HG03108 (cell line): Measurements from ENCODE around the gene SAP30BP.

Experiments
- ATAC-seq: cut with Tn5 transposase; IDR thresholded peaks from one replicate; pipeline ENCODE4 v1.9.1; 2021; ENCODE audit warnings: moderate library complexity; ENCODE audit not compliant: unreplicated experiment

Gene SAP30BP

DNA sequence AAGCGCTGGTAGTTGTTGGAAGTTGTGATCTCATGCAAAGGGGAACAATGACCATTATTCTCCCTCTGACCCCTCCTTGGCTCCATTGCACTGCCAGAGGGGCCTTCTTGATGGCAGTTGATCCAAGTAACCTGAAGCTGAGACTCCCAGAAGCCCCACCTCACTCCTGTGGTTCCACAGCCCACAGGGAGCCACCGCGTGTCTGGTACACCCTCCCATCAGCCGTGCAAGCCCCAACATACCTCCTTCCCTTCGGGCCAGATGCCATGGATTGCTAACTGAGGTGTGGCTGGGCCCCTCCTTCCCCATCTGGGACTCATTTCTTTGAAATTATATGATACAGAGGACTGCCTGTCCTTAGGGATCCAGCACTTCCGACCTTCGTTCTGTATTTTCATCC is 17.8 kb downstream of the SAP30BP start:
- no peak for ATAC-seq

DNA sequence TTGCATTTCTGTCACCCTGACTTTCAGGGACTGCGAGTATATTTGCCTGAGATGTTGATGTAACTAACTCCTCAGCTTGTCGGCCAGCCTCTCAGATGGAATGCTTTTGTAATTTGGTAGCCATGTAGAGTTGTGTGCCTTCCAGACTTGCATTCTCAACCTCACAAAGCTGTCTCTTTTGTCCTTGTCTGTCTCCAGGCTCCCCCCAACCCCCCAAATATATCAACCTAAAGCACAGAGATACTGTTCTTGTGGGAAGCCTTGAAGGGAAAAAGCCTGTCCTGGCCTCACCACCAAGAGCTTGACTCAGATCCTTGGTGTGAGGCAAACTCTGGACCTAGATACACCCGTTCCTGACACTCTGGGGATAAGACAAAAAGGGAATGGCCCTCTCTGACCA is 18.4 kb downstream of the SAP30BP start:
- ATAC-seq: no peak

DNA sequence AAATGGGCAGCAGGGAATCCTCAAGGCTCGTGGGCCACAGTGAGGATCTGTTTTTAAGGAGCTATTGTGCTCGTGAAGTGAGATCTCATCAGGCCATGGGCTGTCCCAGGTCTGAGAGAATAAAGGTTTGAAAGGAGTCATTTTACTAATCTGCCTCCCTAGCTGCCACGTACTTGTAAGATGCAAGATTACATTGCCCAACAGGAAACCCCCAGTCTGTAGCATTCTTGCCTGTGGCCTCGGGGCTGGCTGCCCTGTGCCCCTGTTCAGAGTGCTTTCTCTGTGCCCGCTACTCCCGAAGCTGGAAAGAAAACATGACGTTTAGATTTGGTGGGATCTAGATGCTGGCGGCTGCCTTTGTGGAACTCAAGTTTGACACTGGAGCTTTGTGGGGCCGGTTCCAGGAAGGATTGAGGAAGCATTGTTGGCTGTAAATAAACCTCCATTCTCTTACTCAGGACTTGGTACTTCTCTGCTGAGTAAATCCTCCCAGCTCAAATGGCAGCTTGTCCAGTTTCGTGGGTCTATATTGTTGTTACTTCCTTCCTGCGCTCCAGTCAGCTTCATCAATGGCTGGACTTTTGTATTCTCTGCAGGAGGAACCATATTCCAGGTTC is 21.2 kb downstream of the SAP30BP start:
- no peak for ATAC-seq

DNA sequence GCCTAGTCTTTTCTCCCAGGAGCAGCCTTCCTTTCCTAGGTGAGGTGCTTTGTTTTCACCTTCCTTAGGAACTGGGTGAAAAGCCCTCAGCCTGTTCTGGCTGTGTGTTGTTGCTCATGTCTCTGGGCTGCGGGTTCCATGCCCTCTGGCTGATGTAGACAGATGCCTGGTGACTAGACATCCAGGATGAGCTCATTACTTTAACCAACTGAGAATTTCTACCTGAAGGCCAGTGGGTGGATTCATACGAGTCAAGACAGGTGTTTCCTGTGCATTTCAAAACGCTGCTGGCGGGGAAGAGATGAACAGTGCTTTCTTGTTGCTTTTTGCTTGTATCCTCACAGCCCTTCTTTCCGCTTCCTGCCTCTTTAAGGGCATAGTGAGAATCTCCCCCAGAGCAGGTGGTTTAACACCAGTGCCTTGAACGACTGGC is 22.3 kb downstream of the SAP30BP start:
- ATAC-seq: peak; percentile 49

DNA sequence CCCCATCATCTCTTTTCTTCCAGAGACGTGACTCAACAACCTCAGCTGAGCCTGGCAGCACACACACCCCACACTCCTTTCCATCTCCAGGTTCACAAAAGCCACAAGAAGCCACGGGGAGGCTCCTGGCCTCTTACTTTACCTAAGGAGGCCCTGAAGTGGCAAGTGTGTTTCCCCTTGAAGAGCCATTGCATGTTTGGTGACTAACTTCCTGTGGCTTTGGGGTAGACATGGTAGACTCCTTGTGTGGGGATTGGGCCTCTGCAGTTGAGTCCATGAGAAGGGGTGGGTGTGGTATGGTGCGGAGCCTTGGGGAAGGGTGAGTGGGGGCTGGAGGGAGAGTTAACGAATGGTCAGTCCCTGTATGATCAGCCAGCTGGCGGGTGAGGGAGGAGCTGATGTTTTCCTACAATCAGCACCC is 24.2 kb downstream of the SAP30BP start:
- no peak for ATAC-seq

DNA sequence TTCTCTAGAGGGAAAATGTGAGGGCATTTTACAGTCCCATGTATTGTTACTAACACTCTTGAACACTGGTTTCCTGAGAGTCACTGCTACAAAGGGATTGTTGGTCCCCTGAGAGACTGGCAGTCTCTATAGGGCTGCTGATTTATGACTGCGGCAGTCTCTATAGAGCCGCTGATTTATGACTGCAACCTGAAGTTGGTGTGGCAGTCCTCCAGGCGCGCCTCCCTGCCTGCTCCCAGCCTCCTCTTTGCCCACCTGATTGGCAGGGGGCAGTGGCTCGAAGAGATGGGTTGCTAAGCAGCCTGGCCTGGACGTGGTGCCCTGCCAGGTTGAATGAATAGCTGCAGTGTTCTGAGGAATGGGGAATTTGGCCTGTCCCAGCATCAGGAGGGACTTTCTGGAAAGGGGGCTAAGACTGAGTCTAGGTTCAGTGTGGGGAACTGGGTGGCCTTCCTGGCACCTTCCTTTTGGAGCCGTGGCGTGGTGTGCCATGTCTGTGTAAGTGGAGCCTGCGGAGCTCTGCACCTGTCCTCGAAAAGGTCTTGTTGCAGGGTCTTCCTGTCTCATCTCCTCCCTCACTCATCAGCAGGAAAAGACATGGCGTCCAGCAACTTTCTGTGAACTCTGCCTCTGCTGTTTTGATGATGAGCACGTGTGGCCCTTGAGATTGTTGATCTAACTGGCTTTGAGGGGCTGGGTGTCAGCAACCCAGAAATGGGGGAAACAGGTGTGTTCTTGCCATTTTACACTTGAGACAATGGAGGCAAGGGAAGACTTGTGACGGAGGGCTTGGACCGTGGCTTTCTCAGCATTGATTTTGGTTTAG is 24.9 kb downstream of the SAP30BP start:
- ATAC-seq: no peak

DNA sequence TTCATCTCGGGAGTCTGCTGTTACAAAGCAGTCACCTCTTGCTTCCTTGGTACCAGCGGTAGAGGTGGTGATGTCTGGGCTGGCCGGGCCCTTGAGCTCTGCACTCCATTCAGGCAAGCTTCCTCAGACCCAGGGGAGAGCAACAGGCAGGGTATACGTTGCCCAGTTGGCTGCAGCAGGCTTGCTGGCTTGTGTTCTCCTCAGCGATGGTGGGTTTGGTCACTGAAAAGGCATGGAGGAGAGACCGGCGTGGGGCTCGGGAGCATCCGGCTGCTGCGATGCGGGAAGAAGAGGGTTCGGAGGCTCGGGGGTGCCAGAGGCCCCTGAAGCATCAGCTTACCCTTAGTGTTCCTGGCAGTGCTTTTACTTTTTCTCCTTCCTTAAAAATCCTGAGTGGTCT is 25.8 kb downstream of the SAP30BP start:
- ATAC-seq: no peak

DNA sequence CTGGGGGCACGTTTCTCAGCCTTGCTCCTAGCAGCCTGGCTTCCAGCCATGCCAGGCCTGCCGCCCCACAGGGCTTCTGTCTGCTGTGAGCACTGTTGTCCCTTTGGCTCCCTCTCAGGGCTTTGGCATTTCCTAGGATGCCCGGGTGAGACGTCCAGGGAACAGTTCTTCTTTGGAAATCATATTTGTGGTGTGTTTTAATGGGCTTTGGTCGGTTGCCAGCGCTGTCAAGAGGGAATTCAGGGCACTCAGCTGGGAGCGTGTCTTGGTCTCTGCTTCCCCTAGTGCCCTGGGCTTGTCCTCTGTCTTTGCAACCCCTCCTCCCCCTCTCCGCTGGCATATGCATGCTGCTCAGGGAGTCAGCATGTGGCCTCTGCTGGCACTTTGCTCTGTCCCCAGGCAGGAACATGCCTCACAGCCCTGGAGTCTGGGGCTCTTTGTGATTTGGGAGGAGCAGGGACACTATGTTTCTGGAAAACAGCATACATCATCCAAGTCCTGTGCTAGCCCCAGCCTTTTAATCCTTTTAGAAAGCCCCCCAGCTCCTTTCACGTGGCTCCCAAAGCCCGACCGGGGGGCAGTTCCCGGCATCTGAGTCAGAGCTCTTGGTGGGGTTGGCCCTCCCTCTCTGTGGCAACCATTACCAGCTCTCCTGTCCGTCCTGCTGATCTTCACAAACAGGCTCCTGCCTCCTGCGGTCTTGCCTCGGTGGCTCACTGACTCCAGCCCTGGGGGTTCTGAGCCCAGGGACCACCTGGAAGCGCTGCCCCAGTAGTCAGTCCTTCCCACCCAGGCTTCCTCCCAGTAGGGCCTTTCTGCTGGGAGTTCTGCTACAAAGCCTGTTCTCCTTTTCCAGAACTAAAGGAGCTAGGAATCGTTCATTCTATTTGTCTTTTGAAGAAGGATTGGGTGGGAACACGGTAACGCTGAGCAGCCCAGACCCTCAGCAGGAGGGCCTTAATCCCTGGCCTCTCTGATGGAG is 26.7 kb downstream of the SAP30BP start:
- ATAC-seq: no peak

DNA sequence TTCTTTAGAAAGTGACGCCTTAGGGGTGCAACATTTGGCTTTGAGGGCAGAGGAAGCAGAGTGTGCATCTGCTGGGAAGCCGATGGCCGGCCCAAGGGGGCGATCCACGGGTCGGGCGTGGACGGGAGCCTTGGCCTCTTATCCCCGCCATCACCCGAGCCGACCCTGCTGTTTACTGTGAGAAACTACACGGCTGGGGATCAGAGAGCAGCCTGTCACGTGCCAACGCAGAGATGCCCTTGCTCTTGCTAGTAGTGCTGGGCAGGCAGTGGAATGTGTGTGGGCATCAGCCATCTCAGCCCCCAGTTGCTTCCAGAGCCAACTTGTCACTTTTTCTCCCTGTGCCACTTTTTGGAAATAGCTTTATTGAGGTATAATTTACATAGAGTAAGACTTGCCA is 27.4 kb downstream of the SAP30BP start:
- no peak for ATAC-seq

DNA sequence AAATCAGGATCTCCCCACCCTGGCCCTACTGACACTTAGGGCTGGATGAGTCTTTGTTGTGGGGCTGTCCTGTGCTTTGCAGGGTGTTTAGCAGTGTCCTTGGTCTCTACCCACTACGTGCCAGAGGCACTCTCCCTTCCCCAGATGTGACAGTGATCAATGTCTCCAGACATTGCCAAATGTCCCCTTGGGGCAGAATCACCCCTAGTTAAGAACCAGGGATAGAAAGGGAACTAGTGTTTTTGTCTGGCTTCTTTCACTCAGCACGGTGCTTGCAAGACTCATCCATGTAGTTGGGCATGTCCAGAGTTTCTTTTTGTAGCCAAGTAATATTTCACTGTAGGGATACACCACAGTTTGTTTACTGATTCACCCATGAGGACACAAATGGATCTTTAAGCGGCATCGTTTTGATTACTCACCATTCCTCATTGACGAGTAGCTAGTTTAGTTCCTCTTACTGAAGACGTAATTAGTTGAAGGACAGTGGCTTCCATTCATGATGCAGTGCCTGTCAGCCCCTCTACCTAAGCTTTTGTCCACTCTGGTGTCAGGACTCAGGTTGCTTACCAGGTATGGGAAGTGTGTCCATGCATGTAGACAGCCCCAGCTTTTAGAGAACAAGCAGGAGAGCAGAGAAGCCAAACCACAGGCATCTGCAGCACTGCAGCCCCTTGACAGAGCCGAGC is 28.1 kb downstream of the SAP30BP start:
- no peak for ATAC-seq

DNA sequence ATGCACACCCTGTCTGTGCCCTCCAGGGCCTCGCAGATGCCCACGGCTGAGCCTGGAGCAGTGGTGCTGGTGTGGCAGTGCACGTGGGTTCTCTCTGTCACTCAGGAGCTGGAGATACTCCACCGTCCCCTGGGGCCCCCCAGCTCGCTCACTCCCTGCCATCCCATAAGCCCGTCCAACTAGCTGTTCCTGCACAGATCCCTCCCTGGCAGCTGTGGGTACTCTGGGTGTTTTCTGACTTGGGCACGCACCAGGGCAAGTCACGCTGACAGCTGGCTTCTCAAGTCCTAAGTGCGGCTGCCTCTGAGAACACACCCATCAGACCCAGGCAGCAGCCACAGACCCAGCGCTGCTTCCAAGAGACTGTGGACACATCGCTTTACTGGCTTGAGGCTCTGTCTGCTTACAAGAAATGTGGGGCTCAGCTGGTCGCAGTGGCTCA is 28.7 kb downstream of the SAP30BP start:
- ATAC-seq: no peak

DNA sequence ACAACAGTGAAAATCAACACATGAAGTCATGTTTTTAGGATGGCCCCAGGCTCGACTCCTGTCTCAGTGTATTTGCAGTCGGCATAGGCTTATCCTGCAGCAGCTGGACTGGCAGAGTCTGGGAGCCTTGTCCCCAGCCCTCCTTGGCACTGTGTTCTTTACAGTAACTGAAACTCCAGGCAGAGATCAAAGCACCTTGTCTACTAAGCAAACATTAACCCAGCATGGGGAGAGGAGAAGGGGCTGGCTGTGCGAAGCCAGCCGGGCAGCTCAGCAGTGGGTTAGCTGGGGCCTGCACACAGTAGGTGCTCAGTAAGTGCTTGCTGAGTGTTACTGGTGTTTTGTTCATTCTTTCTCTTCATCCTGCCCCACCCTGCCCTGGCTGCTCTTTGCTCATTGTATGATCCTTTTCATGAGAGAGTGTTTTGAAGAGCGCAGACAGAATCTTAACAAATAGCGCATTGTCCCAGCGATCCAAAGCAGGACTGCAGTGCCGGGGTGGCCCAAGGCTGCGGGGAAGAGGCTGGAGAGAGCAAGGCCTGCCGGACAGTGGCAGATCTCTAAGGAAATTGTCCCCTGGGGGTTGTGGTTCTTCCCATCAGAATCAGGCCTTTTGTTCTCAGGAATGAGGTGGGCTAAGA is 30.6 kb downstream of the SAP30BP start:
- no peak for ATAC-seq

DNA sequence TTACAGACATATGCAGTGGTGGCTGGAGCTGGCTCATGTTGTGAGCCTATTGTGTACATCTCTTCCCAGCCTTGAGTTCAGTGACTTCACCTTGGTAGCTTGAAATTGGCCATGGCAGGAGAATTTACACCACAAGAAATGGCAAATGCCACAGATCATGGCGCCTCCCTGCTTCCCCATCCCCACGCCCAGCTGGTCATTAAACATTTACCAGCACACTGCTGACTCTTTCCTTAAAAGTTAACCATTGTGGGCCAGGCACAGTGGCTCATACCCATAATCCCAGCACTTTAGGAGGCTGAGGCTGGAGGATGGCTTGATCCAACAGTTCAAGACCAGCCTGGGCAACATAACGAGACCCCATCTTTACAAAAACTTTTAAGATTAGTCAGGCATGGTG is 31.5 kb downstream of the SAP30BP start:
- no peak for ATAC-seq

DNA sequence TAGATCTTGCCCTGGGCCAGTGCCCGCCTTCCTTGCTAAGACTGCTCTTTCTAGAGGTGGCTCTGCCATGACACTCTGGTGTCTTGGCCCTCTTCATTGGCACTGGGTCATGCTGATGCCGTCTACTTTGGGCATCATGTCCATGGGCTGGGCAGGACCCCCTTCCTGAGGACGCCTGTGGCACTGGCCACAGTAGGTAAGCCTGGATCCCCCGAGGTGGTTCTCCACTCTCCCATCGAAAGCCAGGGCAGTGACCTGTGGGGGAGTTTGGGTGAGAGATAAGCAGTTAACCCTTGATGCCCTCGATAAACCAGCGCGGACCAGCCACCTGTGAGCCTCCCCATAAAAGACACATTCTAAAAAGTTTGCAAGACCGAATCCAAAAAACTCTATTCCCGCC is 34.1 kb downstream of the SAP30BP start:
- no peak for ATAC-seq

DNA sequence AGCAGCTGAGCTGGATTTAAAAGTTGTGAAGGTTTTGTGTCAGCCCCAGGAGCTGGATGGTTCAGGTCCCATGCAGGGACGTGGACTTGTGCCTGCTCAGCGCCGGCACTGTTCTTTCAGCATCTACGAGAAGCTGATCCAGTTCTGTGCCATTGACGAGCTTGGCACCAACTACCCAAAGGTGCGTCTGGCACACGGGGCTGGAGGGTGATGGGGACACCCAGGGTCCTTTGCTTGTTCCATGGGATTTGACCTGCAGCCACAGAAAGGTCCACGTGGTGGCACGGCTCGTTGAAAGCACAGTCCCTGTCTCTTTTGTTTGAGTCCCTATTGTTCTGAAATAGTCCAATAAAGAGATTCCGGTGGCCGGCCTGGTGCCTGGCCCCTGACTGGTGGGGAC is 36.1 kb downstream of the SAP30BP start:
- no peak for ATAC-seq

DNA sequence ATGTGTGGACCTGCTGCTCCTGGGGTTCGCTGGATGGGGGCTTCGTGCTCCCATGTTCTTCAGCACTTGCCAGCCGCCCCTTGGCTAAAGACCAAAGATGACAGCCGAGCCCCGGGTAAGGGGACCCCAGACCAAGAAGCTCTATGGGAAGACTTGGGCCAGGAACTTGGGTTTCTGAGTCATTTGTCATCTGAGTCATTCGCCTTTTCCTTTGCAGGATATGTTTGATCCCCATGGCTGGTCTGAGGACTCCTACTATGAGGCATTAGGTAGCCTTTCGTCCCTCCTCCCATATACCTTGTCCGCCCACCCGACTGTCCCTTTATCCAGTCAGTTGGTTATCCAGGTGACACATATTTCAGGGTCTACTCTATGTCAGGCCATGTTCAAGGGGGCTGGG is 36.5 kb downstream of the SAP30BP start:
- ATAC-seq: no peak

DNA sequence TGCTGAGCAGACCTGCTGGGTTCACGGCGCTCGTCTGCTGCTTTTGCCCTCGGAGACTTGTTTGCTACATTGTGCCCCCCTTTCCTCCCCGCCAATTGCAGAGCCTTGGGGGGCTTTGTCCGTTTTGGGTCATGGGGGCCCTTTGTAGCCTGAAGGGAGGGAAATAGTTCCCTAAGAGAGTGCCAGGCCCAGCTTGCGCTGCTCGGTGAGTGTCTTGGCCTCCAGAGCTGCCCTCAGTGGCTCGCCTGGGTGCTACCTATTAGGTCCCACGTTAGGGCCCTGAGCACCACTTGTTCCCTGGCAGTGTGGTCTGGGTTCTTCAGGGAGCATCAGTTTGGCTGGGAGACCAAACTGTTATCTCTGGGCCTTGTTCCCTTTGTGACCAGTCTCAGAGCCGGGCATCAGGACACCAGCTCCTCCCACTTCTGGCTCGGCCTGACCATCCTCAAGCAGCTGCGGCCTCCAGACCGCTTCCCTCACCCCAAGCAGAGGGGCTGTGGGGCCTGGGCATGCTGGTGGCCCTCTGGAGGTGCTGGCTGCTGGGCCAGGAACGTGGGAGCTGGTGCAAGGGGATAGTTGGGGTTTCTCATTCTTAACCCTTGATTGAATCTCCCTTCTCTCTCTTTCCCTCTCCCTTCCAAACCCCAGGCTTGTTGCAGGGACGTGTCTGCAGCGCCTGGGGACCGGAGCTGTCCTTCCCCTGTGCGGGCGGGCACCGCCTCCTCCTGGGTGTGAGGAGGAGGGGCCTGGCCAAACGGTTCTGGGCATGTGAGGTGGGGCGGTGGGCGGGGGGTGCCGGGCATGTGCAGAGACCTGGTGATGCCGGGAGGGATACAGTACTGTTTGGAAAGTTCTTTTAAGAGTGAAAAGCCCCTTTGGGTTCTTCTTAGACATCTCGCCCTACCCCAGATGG is 38.1 kb downstream of the SAP30BP start:
- no peak for ATAC-seq

DNA sequence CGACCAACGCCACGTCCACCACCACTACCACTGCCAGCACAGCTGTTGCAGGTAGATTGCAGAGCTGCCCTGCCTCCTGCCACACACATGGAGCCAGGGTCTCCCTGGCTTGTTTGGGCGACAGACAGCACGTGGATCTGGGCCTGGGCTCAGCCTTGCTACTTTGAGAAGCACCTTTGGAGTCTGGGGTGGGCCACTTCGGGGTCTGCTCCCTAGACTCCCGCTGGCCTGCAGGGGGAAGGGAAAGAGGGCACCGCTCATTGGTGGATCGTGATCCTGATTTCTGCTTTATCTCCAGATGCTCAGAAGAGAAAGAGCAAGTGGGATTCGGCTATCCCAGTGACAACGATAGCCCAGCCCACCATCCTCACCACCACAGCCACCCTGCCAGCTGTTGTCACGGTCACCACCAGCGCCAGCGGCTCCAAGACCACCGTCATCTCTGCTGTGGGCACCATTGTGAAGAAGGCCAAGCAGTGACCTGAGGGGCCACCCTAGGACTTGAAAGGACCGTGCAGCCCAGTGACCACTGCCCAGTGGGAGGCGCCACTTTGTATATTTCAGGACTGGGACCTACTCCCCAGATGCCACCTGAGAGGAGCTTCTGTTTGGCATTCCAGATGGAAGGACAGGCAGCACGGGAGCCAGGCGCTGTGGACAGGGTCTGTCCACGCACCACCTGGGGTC is 39.0 kb downstream of the SAP30BP start:
- ATAC-seq: no peak
